Suprapubic skin (tissue), 4 donors: ENCODE data around the gene NUP62. TPM values are rescaled to one million over a fixed set of nuclear protein-coding genes. Genes with fewer than 3 reads are reported as not detected.

ENCODE experiments used
- DNase-seq, 2 donors: peaks; one replicate each; pipeline ENCODE4 v3.0.0-alpha.2; 2019; ENCODE audit warnings: low spot score in 2 of 2
- H3K27ac ChIP-seq: fragments of 200-600 bp; sonication (generic); one replicate; pipeline ENCODE4 v1.5.1; 2019
- H3K27me3 ChIP-seq: fragments of 200-600 bp; sonication (generic); one replicate; pipeline ENCODE4 v1.5.1; 2019
- H3K36me3 ChIP-seq: fragments of 200-600 bp; sonication (generic); one replicate; pipeline ENCODE4 v1.5.1; 2019
- H3K4me1 ChIP-seq: fragments of 200-600 bp; sonication (generic); one replicate; pipeline ENCODE4 v1.5.1; 2019
- H3K4me3 ChIP-seq: fragments of 200-600 bp; sonication (generic); one replicate; pipeline ENCODE4 v1.5.1; 2019; ENCODE audit warnings: mild to moderate bottlenecking
- H3K9me3 ChIP-seq: fragments of 200-600 bp; sonication (generic); one replicate; pipeline ENCODE4 v1.5.1; 2019
- EP300 ChIP-seq: sonication (generic); formaldehyde crosslinking; IDR thresholded peaks from one replicate; pipeline ENCODE4 v1.6.1; 2017; ENCODE audit warnings: antibody characterized with exemption
- POLR2A ChIP-seq, 2 donors: fragments of 450-650 bp; IDR thresholded peaks; one replicate each; pipeline ENCODE4 v1.6.1; 2017; ENCODE audit warnings: antibody characterized with exemption in 2 of 2, mild to moderate bottlenecking in 2 of 2, moderate library complexity in 2 of 2
- POLR2AphosphoS5 ChIP-seq, 3 donors: sonication (generic); formaldehyde crosslinking; IDR thresholded peaks; one replicate each; pipeline ENCODE4 v1.6.1; 2017; ENCODE audit warnings: antibody characterized with exemption in 3 of 3
- WGBS: methylation state at CpG from one replicate; pipeline ENCODE4 v1.1.5; 2018; 5-methylcytosine and 5-hydroxymethylcytosine counted together
- total RNA-seq, 4 donors: library from RNA; depleted of rRNA; stranded (reverse); fragments of >200 nt; gene quantifications; one replicate each; pipeline ENCODE4 v1.1.0, GENCODE V29; 2016
- TF ChIP-seq, protein P1 (sequence below), 2 donors: fragments of 200-600 bp in 1 of 2; fragments of 450-650 bp in 1 of 2; sonication (generic) in 1 of 2; IDR thresholded peaks; one replicate each; pipeline ENCODE4 v1.5.1; 2016 to 2019; ENCODE audit warnings: antibody characterized with exemption in 2 of 2, mild to moderate bottlenecking in 1 of 2, moderate library complexity in 1 of 2

Gene NUP62
- total RNA-seq, 4 donors from 2014 or later, result 40.3 to 46.2 (median 44.6) TPM

DNA sequence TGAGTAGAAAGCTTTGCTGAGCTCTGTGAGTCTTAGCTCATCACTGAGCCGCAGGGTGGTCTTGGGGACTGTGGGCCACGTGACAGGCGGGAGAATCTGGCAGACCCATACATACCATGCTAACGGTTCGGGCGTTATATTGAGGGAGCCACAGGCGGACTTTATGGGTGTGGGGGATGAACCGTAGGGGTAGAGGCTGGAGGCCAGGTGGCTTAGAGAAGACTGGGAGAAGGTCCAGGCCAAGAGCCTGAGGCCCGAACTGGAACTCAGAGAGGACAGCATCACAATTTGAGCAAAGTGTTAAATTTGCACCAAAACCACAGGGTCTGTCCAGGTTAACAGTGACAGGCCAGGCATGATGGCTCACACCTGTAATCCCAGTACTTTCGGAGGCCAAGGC, 15.6 kb downstream of the NUP62 start:
- TF ChIP-seq EP300, result no peak
- peaks cover 57% of the 10 kb centered on the region for H3K36me3 ChIP-seq
- no peaks in the 10 kb centered on the region for H3K27me3 ChIP-seq

DNA sequence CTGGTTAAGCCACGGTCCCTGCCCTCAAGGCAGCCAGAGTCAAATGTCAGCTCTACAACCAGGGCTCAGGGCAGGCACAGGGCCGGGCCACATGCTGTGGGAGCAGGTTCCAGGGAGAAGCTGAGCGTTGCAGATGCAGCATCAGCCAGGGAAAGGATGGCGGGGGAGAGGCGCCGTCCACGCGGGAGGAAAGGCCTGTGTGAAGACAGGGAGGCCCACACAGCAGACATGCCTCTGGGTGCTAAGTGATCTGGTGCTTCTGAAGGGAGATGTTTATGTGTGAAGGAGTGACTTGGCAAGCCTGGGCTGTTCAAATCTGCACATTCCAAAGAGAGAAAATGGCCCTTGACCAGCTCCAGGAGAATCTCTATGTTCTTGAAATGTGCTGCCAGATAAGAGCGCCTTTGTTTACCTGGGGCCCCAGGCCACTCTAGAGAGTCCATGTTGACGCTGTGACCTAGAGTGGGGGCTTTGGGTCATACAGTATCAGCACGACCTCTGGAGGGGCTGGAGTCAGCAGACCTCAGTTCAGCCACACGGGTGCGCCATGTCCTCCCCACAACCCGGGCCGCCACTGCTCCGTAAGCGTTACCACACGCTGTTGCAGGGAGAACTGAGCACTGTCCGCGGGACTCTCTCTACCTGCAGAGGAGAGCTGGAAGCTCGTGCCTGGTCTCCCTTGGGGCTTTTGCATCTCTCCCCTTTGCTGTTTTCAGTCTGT, 16.2 kb downstream of the NUP62 start:
- DNase-seq, result no peak
- no peaks in the 10 kb centered on the region for H3K4me1 ChIP-seq
- no peak for TF ChIP-seq POLR2A (IDR thresholded peaks at IDR 0.05)
- TF ChIP-seq EP300, result no peak
- TF ChIP-seq POLR2AphosphoS5 (IDR thresholded peaks at IDR 0.05), result no peak
- TF ChIP-seq, protein P1, sequence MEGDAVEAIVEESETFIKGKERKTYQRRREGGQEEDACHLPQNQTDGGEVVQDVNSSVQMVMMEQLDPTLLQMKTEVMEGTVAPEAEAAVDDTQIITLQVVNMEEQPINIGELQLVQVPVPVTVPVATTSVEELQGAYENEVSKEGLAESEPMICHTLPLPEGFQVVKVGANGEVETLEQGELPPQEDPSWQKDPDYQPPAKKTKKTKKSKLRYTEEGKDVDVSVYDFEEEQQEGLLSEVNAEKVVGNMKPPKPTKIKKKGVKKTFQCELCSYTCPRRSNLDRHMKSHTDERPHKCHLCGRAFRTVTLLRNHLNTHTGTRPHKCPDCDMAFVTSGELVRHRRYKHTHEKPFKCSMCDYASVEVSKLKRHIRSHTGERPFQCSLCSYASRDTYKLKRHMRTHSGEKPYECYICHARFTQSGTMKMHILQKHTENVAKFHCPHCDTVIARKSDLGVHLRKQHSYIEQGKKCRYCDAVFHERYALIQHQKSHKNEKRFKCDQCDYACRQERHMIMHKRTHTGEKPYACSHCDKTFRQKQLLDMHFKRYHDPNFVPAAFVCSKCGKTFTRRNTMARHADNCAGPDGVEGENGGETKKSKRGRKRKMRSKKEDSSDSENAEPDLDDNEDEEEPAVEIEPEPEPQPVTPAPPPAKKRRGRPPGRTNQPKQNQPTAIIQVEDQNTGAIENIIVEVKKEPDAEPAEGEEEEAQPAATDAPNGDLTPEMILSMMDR (IDR thresholded peaks at IDR 0.05), result no peak
- no peaks in the 10 kb centered on the region for H3K9me3 ChIP-seq
- peaks cover 58% of the 10 kb centered on the region for H3K36me3 ChIP-seq
- H3K4me3 ChIP-seq, result no peak overlapping the region
- WGBS, result 88% methylated on average over 21 of the region's 21 CpGs
- H3K27ac ChIP-seq, result no peak overlapping the region
- no peaks in the 10 kb centered on the region for H3K27me3 ChIP-seq

More for the DNA sequence above, 15.6 kb downstream of the NUP62 start:
- H3K4me3 ChIP-seq, result no peak overlapping the region
- no peak for DNase-seq
- 81% methylated on average over 10 of the region's 10 CpGs for WGBS
- no peak overlapping the region for H3K27ac ChIP-seq
- no peaks in the 10 kb centered on the region for H3K4me1 ChIP-seq
- no peaks in the 10 kb centered on the region for H3K9me3 ChIP-seq

DNA sequence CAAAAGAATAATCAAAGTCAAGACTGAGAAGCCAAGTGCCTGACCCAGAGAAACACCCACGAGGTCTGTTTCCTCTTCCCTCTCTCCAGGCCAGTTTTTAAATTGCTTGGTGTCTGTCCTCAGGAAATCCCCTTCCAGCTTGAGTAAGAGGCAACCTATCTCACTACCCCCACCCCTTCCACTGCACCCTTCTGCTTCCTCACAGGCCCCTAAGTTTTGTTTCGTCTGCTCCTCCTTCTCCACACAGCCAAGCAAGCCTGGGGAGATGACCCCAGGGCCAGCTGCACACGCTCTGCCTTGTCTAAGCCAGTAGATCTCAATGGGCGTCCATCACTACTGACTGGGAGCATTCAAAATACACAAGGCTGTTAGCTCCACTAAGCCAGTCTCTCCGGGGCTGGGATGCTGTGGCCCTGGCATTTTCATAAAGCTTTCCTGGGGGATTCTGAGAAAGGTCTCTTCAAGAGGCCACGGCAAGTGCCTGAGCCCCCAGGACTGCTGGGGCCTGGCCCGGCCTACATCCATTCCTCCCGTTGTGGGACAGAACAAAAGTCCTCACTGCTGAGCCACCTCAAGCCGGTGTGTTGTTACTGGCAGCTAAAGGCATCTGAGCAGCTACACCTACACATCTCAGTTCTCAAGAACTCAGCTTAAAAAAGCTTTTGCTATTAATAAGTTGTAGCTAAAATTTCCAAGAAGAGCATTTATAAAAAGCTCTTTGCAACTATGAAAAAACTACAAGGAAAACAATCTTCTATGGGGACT, 17.7 kb downstream of the NUP62 start:
- 48% methylated on average over 9 of the region's 9 CpGs for WGBS
- no peaks in the 10 kb centered on the region for H3K4me1 ChIP-seq
- no peaks in the 10 kb centered on the region for H3K27me3 ChIP-seq
- no peak for DNase-seq
- TF ChIP-seq EP300 (no peak), POLR2A (IDR thresholded peaks at IDR 0.05) (no peak), POLR2AphosphoS5 (IDR thresholded peaks at IDR 0.05) (no peak)
- TF ChIP-seq, protein P1 (IDR thresholded peaks at IDR 0.05), result no peak
- no peak overlapping the region for H3K4me3 ChIP-seq
- H3K9me3 ChIP-seq, result no peaks in the 10 kb centered on the region
- H3K27ac ChIP-seq, result no peak overlapping the region
- H3K36me3 ChIP-seq, result peaks cover 62% of the 10 kb centered on the region

DNA sequence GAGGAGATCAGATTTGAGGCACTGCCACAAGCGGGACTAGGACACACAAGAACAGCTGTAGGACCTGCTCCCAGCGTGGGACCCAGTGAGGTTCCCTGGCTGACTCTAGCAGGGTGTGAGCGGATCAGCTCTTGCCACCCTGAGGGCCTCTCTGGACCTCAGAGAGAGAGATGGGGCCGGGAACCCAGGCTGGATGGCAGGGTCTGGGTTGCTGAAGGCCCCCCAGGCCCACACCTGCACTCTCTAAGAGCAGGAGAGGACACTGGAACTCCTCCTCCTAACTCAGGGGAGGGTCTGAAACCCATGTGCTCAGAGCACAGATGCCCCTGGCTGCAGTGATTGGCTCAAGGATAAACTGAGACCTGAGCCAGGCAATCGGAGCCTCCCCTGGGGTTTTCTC, 19.1 kb downstream of the NUP62 start:
- DNase-seq, result no peak
- Histone ChIP-seq H3K27ac (no peak overlapping the region), H3K4me3 (no peak overlapping the region), H3K27me3 (no peaks in the 10 kb centered on the region), H3K9me3 (no peaks in the 10 kb centered on the region), H3K36me3 (peaks cover 57% of the 10 kb centered on the region), H3K4me1 (no peaks in the 10 kb centered on the region)
- TF ChIP-seq EP300, result no peak
- TF ChIP-seq, protein P1 (IDR thresholded peaks at IDR 0.05), result no peak
- TF ChIP-seq POLR2A (IDR thresholded peaks at IDR 0.05), result no peak
- no peak for TF ChIP-seq POLR2AphosphoS5 (IDR thresholded peaks at IDR 0.05)
- WGBS, result 78% methylated on average over 4 of the region's 5 CpGs

DNA sequence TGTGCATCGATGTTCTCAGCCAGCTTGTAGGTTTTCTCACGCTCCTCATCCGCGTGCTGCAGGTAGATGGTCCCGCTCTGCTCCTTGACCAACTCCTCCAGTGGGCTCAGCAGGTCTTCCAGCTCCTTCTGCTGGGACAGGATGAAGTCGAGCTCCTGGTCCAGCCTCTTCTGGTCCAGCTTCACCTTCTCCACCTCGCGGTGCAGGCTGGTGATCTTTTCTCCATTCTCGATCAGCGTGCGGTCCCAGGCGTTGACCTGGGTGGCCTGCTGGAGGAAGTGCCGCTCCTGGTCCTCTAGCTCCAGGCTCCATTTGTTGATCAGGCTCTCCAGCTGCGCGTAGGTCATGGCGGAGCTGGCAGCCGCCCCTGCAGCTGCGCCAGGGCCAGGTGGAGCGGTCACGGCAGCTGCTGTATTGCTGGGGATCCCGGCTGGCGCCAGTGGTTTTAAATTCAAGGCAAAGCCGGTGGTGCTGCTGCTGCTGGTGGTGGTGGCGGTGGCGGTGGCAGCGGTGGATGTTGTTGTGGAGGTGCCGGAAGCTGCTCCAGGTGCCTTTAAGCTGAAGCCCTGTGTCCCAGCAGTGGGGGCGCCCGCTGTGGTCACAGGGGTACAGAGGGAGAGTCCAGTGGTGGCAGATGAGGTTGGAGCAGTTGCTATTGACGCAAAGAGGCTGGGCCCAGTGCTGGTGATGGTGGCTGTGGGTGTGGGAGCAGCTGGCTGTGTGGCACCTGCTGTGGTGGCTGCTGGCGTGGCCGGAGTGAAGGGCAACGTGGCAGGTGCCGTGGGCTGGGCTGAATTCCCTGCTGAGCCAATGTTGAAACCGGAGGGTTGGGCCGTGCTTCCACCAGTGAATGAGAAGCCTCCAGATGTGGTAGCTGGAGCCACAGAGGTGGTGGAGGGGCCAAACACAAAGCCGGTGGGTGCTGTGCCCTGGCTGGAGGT, 20.6 kb downstream of the NUP62 start:
- Histone ChIP-seq H3K36me3 (peaks cover 47% of the 10 kb centered on the region), H3K27ac (no peak overlapping the region), H3K4me3 (no peak overlapping the region), H3K9me3 (no peaks in the 10 kb centered on the region), H3K27me3 (no peaks in the 10 kb centered on the region), H3K4me1 (no peaks in the 10 kb centered on the region)
- 94% methylated on average over 28 of the region's 37 CpGs for WGBS
- TF ChIP-seq POLR2A (IDR thresholded peaks at IDR 0.05), result no peak
- TF ChIP-seq POLR2AphosphoS5 (IDR thresholded peaks at IDR 0.05), result no peak
- TF ChIP-seq EP300, result no peak
- TF ChIP-seq, protein P1 (IDR thresholded peaks at IDR 0.05), result no peak
- DNase-seq, result no peak
